K562 (cell line): ENCODE results near the gene CLDN15. TPM values are rescaled to one million over a fixed set of nuclear protein-coding genes. Genes with fewer than 3 reads are reported as not detected.
A peak's percentile ranks its signal among the peaks of the same experiment; 100 is the strongest.

Source experiments
- BRF2 ChIP-seq: IDR thresholded peaks from 3 replicates; pipeline ENCODE4 v1.6.1; 2011; ENCODE audit warnings: borderline replicate concordance, mild to moderate bottlenecking; ENCODE audit not compliant: insufficient read length, insufficient read depth
- C11orf30 ChIP-seq: fragments of 450-650 bp; IDR thresholded peaks from 2 replicates; pipeline ENCODE4 v1.6.1; 2016; ENCODE audit warnings: low read depth, mild to moderate bottlenecking
- CHD1 ChIP-seq: fragments of 200-600 bp; sonication (generic); IDR thresholded peaks from one replicate; pipeline ENCODE4 v1.6.1; 2012; ENCODE audit warnings: mild to moderate bottlenecking, moderate library complexity, low read length, inconsistent platforms
- CXXC5 ChIP-seq: fragments of 250-450 bp; sonication (Bioruptor Pico); IDR thresholded peaks from 2 replicates; pipeline ENCODE4 v1.8.0; 2022; ENCODE audit warnings: inconsistent platforms, mild to moderate bottlenecking, moderate library complexity
- EZH2 ChIP-seq: IDR thresholded peaks from 2 replicates; pipeline ENCODE4 v1.6.1; 2012; ENCODE audit warnings: low read depth, mild to moderate bottlenecking, inconsistent platforms, low read length, borderline replicate concordance
- GATA2 ChIP-seq: sonication (generic); formaldehyde crosslinking; IDR thresholded peaks from 2 replicates; pipeline ENCODE4 v1.4.0; 2020; ENCODE audit warnings: mild to moderate bottlenecking, missing genetic modification reagents
- GTF3C2 ChIP-seq: IDR thresholded peaks from 3 replicates; pipeline ENCODE4 v1.6.1; 2011; ENCODE audit warnings: borderline replicate concordance, mild to moderate bottlenecking, moderate library complexity; ENCODE audit not compliant: insufficient read length; ENCODE audit errors: extremely low read depth
- HNRNPLL ChIP-seq: fragments of 200-400 bp; formaldehyde crosslinking; IDR thresholded peaks from 2 replicates; pipeline ENCODE4 v1.6.1; 2017; ENCODE audit warnings: low read length, low read depth, mild to moderate bottlenecking; ENCODE audit not compliant: poor library complexity, severe bottlenecking
- HOMEZ ChIP-seq: fragments of 250-450 bp; sonication (Bioruptor Pico); IDR thresholded peaks from 2 replicates; pipeline ENCODE4 v1.4.0; 2020; ENCODE audit warnings: mild to moderate bottlenecking, moderate library complexity
- MECOM ChIP-seq: fragments of 250-450 bp; sonication (Bioruptor Pico); IDR thresholded peaks from 2 replicates; pipeline ENCODE4 v1.8.0; 2022; ENCODE audit warnings: inconsistent platforms
- POLR2A ChIP-seq: fragments of 450-650 bp; conservative IDR thresholded peaks from 2 replicates; pipeline ENCODE4 v1.6.1; 2016
- PYGO2 ChIP-seq: fragments of 450-650 bp; IDR thresholded peaks from 2 replicates; pipeline ENCODE4 v1.6.1; 2016; ENCODE audit warnings: mild to moderate bottlenecking, missing genetic modification characterization, moderate library complexity, missing compliant biosample characterization
- RBM14 ChIP-seq: fragments of 200-400 bp; formaldehyde crosslinking; IDR thresholded peaks from 2 replicates; pipeline ENCODE4 v1.6.1; 2018; ENCODE audit warnings: low read depth, mild to moderate bottlenecking, low read length, moderate library complexity, borderline replicate concordance; ENCODE audit not compliant: insufficient read depth
- SUPT5H ChIP-seq: fragments of 450-650 bp; IDR thresholded peaks from 2 replicates; pipeline ENCODE4 v1.6.1; 2016
- U2AF1 ChIP-seq: fragments of 200-400 bp; formaldehyde crosslinking; optimal IDR thresholded peaks from 2 replicates; pipeline ENCODE3; 2017; ENCODE audit warnings: mild to moderate bottlenecking, low read depth, low read length, moderate library complexity
- XRCC4 ChIP-seq: IDR thresholded peaks from one replicate; pipeline ENCODE4 v1.6.1; 2011; ENCODE audit not compliant: insufficient read depth, insufficient read length; ENCODE audit errors: extremely low read depth
- ZHX1 ChIP-seq: fragments of 150-350 bp; conservative IDR thresholded peaks from 2 replicates; pipeline ENCODE4 v1.6.1; 2014; ENCODE audit warnings: low read length
- polyA plus RNA-seq, 8 experiments: library from polyadenylated mRNA; depleted of rRNA in 4 of 8; stranded (reverse) in 5 of 8; unstranded in 3 of 8; fragments of >200 nt; fragmentation: Nextera tagmentation in 2 of 8; fragmentation: Illumina TruSeq in 1 of 8; extraction: Ambion mirVana in 2 of 8; extraction: Trizol in 1 of 8; gene quantifications; 2 replicates each; pipeline versions ENCODE4 v1.2.1 to v1.2.3, GENCODE V29; 2011 to 2014; ENCODE audit warnings: inconsistent platforms in 1 of 8, missing spikeins in 1 of 8
- total RNA-seq, 7 experiments: library from RNA; depleted of rRNA in 6 of 7; stranded (reverse); fragments of >200 nt in 6 of 7; fragmentation: Illumina TruSeq in 2 of 7; extraction: Trizol in 2 of 7; gene quantifications; 2 replicates each; pipeline versions ENCODE4 v1.2.1 to v1.2.3, GENCODE V29; 2011 to 2021; ENCODE audit warnings: low replicate concordance in 1 of 7

CLDN15 gene
- total and polyA plus RNA-seq, 9 of the 15 experiments (the other 6 are each of a cell fraction or from before 2014, with no cell fraction given), result 0.32 to 14.5 (median 7.4) TPM

- no peak for TF ChIP-seq RBM14
- peak; percentile 92 for TF ChIP-seq SUPT5H
- no peak for TF ChIP-seq EZH2
- no peak for TF ChIP-seq MECOM (CRISPR knock-in tag)
- TF ChIP-seq CHD1, result no peak
- peak; percentile 92 for TF ChIP-seq POLR2A
- no peak for TF ChIP-seq GATA2
- TF ChIP-seq U2AF1, result no peak
- peak; percentile 61 for TF ChIP-seq HNRNPLL
- TF ChIP-seq HOMEZ, result no peak
- TF ChIP-seq ZHX1, result no peak
- TF ChIP-seq XRCC4, result no peak
- peak; percentile 82 for TF ChIP-seq C11orf30
- TF ChIP-seq GTF3C2, result no peak
- peak; percentile 83 for TF ChIP-seq CXXC5 (CRISPR knock-in tag)
- no peak for TF ChIP-seq BRF2
- TF ChIP-seq PYGO2, result no peak
Measured at GRCh38 chr7:101251871-101252659, 14.5 kb upstream of the CLDN15 start (continued).
